Stomach smooth muscle (tissue), 2 donors: ENCODE measurements around the gene SOX12.

ENCODE experiments used
- H3K27ac ChIP-seq: one replicate; pipeline ENCODE4 v1.7.0; 2013; ENCODE audit warnings: mild to moderate bottlenecking, low read length, inconsistent platforms
- H3K27me3 ChIP-seq, 2 donors: one replicate each; pipeline ENCODE4 v1.7.0; 2013; ENCODE audit warnings: low read length in 2 of 2; ENCODE audit not compliant: insufficient read depth in 2 of 2, control insufficient read depth in 1 of 2
- H3K36me3 ChIP-seq, 2 donors: one replicate each; pipeline ENCODE4 v1.7.0; 2013; ENCODE audit warnings: low read length in 2 of 2; ENCODE audit not compliant: control insufficient read depth in 2 of 2, insufficient read depth in 2 of 2
- H3K4me1 ChIP-seq: one replicate; pipeline ENCODE4 v1.7.0; 2013; ENCODE audit warnings: low read length; ENCODE audit not compliant: control insufficient read depth, insufficient read depth
- H3K4me3 ChIP-seq, 2 donors: one replicate each; pipeline ENCODE4 v1.7.0; 2013; ENCODE audit warnings: low read length in 2 of 2
- H3K9ac ChIP-seq, 2 donors: one replicate each; pipeline ENCODE4 v1.7.0; 2013; ENCODE audit warnings: low read length in 2 of 2, mild to moderate bottlenecking in 1 of 2
- H3K9me3 ChIP-seq, 2 donors: one replicate each; pipeline ENCODE4 v1.7.0; 2013; ENCODE audit warnings: low read length in 2 of 2; ENCODE audit not compliant: control insufficient read depth in 2 of 2
- donor health status: healthy.
- donor health status: Pancreatic carcinoma.

SOX12 gene

GRCh38 chr20:325045-325888, at the start of gene SOX12:
Gene SOX12 (plus strand): TSS chr20:325552. CDS start chr20:325925, 373 bp downstream.
- Histone ChIP-seq H3K9ac (peak within 1 kb of the TSS; percentile 79 to 80), H3K36me3 (peaks cover 0 to 2% of the 10 kb centered on the region in 2 donors), H3K4me1 (peaks cover 28% of the 10 kb centered on the region), H3K9me3 (no peaks in the 10 kb centered on the region), H3K4me3 (peak within 1 kb of the TSS; percentile 85 to 97), H3K27me3 (no peaks in the 10 kb centered on the region), H3K27ac (peak within 1 kb of the TSS; percentile 88)

DNA sequence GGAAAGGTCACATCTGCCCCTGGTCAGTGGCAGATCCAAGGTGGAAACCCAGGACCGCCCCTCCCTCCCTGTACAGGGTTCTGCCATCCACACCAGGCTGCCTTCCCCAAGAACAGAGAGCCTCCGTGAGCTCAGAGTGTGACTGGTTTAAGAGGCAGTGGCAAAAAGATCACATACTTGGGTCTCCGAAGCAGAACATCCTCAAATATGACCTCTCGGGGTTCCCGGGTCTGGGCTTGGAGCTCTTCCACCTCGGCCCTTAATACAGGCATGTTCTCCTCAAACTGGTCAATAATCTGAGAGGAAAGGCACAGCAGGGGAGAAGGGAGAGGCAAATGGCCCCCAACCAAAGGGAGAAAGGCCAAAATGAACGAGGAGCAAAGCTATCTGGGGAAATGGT, 49.6 kb upstream of the SOX12 start:
- Histone ChIP-seq H3K27me3 (no peaks in the 10 kb centered on the region), H3K4me3 (no peak overlapping the region), H3K9ac (no peak overlapping the region), H3K27ac (no peak overlapping the region), H3K4me1 (no peaks in the 10 kb centered on the region), H3K36me3 (peaks cover 13% of the 10 kb centered on the region in 2 donors), H3K9me3 (no peaks in the 10 kb centered on the region)

DNA sequence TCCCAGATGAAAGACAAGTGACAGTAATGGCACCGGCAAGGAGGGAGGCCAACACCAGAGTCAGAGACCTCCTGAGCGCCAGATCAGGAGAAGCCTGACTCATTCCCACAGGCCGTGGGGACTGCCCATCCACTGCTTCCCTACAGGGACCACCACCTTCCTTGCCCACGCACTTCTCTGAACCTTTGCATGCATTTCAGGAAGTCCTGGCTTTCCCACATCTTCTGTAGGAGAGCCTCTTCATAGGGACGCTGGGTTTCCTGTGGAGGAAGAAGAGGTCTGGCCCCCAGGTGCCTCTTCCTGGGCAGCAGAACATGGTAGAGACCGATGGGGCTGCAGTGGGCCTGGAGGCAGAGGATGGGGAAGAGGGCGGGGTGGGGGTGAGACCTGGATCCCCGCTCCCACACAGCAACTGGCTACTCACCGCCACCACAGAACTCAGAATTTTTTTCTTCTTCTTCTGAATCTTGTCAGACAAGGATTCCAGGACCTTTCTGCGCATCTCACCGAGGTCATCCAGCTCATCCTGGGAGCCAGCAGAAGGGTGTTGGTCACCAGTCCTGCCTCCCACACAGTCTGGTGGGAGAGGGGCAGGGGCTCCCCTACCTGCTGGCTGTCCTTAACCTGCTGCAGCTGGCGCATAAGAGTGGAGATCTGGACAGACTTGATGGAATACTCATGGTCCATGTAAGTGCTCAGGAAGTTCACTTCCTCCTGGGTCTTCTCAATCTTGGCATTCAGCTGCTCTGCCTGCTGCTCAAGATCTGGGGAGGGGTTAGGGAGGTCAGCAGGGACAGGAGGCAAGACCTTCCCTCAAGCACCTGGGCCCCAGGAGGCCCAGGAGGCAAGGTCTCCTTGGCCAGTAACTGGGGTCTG, 48.5 kb upstream of the SOX12 start:
- H3K4me1 ChIP-seq = no peaks in the 10 kb centered on the region
- H3K27me3 ChIP-seq = no peaks in the 10 kb centered on the region
- peaks cover 13 to 17% of the 10 kb centered on the region in 2 donors for H3K36me3 ChIP-seq
- no peak overlapping the region for H3K4me3 ChIP-seq
- H3K9ac ChIP-seq = no peak overlapping the region
- no peak overlapping the region for H3K27ac ChIP-seq
- no peaks in the 10 kb centered on the region for H3K9me3 ChIP-seq

DNA sequence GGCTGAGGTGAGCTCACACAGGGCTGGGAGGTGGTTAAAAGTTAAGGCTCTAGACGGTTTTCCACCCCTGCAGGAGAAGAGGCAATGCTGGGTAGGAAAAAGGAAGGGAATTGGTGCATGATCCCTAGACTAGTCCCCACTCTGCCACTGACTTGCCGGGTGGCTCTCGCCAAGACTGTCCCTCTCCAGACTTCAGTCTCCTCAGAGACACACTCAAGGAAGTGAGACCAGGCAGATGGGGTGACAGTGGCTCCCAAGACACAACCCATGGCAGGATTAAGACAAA, 47.9 kb upstream of the SOX12 start:
- H3K9me3 ChIP-seq = no peaks in the 10 kb centered on the region
- H3K9ac ChIP-seq = no peak overlapping the region
- no peaks in the 10 kb centered on the region for H3K27me3 ChIP-seq
- H3K27ac ChIP-seq = no peak overlapping the region
- no peak overlapping the region for H3K4me3 ChIP-seq
- H3K4me1 ChIP-seq = no peaks in the 10 kb centered on the region
- H3K36me3 ChIP-seq = peaks cover 13 to 17% of the 10 kb centered on the region in 2 donors

DNA sequence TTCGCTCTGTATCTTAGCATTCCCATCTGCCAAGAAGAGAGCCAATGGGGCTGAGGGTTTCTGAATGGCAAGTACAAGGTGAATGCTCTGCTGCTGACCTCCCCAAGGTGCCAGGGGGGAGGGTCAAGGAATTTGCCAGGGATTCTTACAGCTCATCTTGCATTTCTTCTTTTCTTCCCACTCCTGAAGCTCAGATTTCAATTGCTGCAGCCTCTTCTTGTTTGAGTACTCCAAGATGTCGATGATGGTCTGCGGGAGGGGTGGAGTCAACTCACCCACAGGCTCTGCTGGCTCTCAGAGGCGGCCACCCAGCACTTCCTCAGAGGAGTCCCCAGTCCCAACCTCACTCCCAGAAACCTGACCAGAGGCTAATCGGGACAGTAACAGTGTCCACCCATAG, 47.2 kb upstream of the SOX12 start:
- Histone ChIP-seq H3K9me3 (no peaks in the 10 kb centered on the region), H3K27me3 (no peaks in the 10 kb centered on the region), H3K4me1 (no peaks in the 10 kb centered on the region), H3K27ac (no peak overlapping the region), H3K36me3 (peaks cover 13 to 17% of the 10 kb centered on the region in 2 donors), H3K4me3 (no peak overlapping the region), H3K9ac (no peak overlapping the region)

DNA sequence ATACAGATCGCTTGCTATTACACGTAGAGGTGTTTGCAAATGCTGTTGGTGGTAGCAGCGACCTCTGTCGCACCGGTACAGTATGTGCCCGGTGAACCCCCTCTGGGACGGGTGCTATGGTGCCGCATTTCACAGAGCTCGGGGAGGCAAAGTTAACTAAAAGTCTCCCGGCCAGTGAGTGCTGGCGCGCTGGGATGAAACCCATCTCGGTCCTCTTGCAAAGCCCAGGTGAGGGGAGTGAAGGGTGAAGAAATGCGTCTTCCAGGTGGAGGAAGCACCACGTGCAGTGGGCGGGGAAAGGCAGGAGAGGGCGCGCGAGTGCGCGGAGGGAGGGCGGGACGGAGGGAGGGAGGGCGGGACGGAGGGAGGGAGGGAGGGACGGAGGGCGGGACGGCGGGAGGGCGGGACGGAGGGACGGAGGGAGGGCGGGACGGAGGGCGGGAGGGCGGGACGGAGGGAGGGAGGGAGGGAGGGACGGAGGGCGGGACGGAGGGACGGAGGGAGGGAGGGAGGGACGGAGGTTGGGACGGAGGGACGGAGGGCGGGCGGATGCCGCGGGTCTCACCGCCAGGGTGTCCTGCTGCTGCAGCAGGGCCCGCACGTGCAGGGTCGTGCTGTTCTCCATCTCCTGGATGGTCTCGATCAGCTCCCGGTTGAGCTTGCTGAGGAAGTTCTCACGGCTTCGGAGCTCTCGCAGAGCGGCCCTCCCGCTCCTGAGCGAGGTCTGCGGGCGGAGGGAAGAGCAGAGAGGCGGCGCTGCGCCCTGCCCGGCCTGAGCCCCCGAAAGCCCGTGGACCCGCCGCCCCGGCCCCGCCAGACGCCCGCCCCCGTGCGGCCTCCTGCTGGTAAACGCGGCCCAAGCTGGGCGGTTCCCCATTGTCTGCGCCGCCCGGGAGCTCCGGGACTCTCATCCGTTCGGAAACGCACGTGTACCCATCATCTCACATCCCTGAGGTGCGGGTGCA, 46.5 kb upstream of the SOX12 start:
- no peaks in the 10 kb centered on the region for H3K4me1 ChIP-seq
- H3K9me3 ChIP-seq = no peaks in the 10 kb centered on the region
- H3K36me3 ChIP-seq = peaks cover 13 to 19% of the 10 kb centered on the region in 2 donors
- no peak overlapping the region for H3K27ac ChIP-seq
- H3K27me3 ChIP-seq = no peaks in the 10 kb centered on the region
- no peak overlapping the region for H3K9ac ChIP-seq
- H3K4me3 ChIP-seq = no peak overlapping the region

DNA sequence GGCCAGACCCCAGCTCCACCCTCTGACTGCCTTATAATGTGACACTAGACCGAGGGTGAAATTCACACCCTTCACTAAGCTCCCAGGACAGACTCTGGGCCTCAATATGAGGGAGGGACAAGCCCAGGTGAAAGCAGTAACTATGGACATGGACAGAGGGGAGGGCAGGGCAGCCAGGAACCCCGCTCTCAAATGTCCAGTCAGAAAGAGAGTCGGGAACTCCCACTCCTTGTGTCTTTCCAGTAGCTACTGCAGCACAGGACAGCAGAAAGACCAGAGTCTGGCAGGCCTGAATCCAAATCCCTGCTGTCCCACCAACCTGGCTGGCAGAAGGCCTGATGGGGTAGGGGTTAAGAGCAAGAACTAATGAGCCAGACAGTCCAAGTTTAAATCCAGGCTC, 41.2 kb upstream of the SOX12 start:
- Histone ChIP-seq H3K27ac (no peak overlapping the region), H3K9ac (no peak overlapping the region), H3K27me3 (no peaks in the 10 kb centered on the region), H3K4me3 (no peak overlapping the region), H3K9me3 (no peaks in the 10 kb centered on the region), H3K4me1 (no peaks in the 10 kb centered on the region), H3K36me3 (peaks cover 0 to 6% of the 10 kb centered on the region in 2 donors)

GRCh38 chr20:286508-286907, 38.8 kb upstream of the SOX12 start:
- Histone ChIP-seq H3K27me3 (no peaks in the 10 kb centered on the region), H3K27ac (no peak overlapping the region), H3K4me3 (no peak overlapping the region), H3K9ac (no peak overlapping the region), H3K36me3 (peaks cover 0 to 4% of the 10 kb centered on the region in 2 donors), H3K9me3 (no peaks in the 10 kb centered on the region), H3K4me1 (peaks cover 15% of the 10 kb centered on the region)

DNA sequence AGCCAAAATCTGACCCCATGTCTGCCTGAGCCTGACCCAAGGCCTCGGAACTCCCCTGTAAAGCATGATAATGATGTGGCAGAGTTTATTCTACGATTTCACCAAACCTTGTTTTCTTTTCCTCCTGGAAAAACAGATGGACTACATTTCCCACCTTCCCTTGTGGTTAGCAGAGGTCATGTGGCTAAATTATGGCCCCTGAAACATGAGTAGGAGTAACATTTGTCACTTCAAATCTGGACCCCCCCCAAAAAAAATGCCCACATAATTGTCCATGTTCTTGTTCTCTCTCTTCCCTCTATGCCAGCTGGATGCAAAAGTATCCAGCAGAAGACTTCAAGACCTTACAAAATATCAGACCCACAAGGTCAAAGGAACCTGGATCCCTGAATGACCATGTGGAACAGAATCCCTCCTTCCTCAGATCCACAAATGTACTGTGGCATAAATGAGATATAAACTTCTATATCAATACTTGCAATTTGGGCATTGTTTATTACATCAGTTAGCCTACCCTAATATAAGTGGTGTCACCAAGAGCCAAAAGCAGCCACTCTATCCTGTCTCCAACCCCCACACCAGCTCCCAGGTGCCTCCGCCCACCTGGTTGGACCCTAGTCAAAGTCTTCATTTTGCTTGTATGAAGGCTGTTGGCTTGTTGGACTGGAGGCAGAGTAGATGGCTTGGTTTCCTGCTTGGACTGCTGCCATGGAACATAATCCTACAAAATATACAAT, 36.2 kb upstream of the SOX12 start:
- peak overlapping the region; percentile 77 to 86 for H3K4me3 ChIP-seq
- no peak overlapping the region for H3K27ac ChIP-seq
- no peaks in the 10 kb centered on the region for H3K36me3 ChIP-seq
- H3K27me3 ChIP-seq = no peaks in the 10 kb centered on the region
- H3K9ac ChIP-seq = no peak overlapping the region
- no peaks in the 10 kb centered on the region for H3K9me3 ChIP-seq
- peaks cover 15% of the 10 kb centered on the region for H3K4me1 ChIP-seq

DNA sequence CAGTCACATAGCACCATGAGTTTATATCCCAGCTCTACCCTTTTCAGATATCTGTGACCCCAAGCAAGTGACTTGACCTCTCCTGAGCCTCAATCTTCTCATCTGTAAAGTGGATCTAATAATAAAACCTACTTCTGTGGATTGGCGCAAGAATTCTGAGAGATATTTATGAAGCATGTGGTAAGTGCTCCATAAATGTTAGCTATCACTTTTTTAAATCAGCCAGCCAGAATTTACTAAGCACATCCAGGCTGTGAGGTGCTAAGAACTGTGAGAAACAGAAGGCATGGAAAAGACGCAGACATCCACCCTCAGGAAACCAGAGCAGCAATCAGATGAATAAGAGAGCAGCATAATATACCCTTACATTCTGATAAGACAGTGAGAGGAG, 35.7 kb upstream of the SOX12 start:
- peak overlapping the region; percentile 77 for H3K27ac ChIP-seq

More for the DNA sequence above, 35.7 kb upstream of the SOX12 start:
- peaks cover 15% of the 10 kb centered on the region for H3K4me1 ChIP-seq
- no peaks in the 10 kb centered on the region for H3K9me3 ChIP-seq
- H3K9ac ChIP-seq = peak overlapping the region; percentile 59 to 86
- no peaks in the 10 kb centered on the region for H3K27me3 ChIP-seq
- peak overlapping the region; percentile 77 to 86 for H3K4me3 ChIP-seq
- no peaks in the 10 kb centered on the region for H3K36me3 ChIP-seq
